HFF-Myc (cell line): ENCODE measurements around the gene STRADA.

ENCODE experiments used
- DNase-seq: peaks from one replicate; pipeline ENCODE4 v3.0.0-alpha.2; 2011; ENCODE audit warnings: low read depth; ENCODE audit errors: extremely low read depth
- H3K4me3 ChIP-seq: replicated peaks from 2 replicates; pipeline ENCODE4 v1.5.1; 2011; ENCODE audit warnings: low read depth, mild to moderate bottlenecking, control low read depth, low read length
- CTCF ChIP-seq: IDR thresholded peaks from 2 replicates; pipeline ENCODE4 v1.5.1; 2012; ENCODE audit warnings: mild to moderate bottlenecking, low read depth, low read length, control low read depth; ENCODE audit errors: missing control alignments

STRADA gene

GRCh38 chr17:63676584-63676983 lies 65.0 kb downstream of the STRADA start:
- DNase-seq, result no peak
- no peak for TF ChIP-seq CTCF
- H3K4me3 ChIP-seq, result no peak overlapping the region

GRCh38 chr17:63675607-63676546 lies 65.7 kb downstream of the STRADA start:
- no peak overlapping the region for H3K4me3 ChIP-seq
- no peak for TF ChIP-seq CTCF
- peak; percentile 51 for DNase-seq

- no peak for DNase-seq
- no peak overlapping the region for H3K4me3 ChIP-seq
- TF ChIP-seq CTCF, result no peak
Measured at GRCh38 chr17:63675231-63675606, 66.4 kb downstream of the STRADA start.

- no peak for TF ChIP-seq CTCF
- H3K4me3 ChIP-seq, result no peak overlapping the region
- DNase-seq, result no peak
Measured at GRCh38 chr17:63672856-63673255, 68.7 kb downstream of the STRADA start.

GRCh38 chr17:63665527-63666214 lies 75.9 kb downstream of the STRADA start:
- DNase-seq, result no peak
- no peak for TF ChIP-seq CTCF
- no peak overlapping the region for H3K4me3 ChIP-seq

- H3K4me3 ChIP-seq, result no peak overlapping the region
- TF ChIP-seq CTCF, result no peak
- DNase-seq, result no peak
Measured at GRCh38 chr17:63659850-63660249, 81.7 kb downstream of the STRADA start.
